GM12878 (cell line): ENCODE data around the gene OR2F2. TPM values are rescaled to one million over a fixed set of nuclear protein-coding genes. Genes with fewer than 3 reads are reported as not detected.

Experiments used
- ATAC-seq: fragments of 200-7000 bp; cut with Tn5 transposase; 3 replicates; pipeline ENCODE4 v1.9.1; 2020; ENCODE audit warnings: mild to moderate bottlenecking, moderate library complexity
- BruUV-seq: library from RNA; stranded (reverse); fragments of 400-500 nt; replicated peaks from 2 replicates; lab custom pipeline; 2021; lab: Mats Ljungman, UMichigan
- CTCF ChIA-PET: fragments of 300-600 bp; sonication (Branson Sonifier 250); formaldehyde crosslinking; extraction: SDS; loops from one replicate; lab custom pipeline; 2021; ENCODE audit warnings: inconsistent platforms; lab: Yijun Ruan, JAX
- POLR2A ChIA-PET: fragments of 350-600 bp; formaldehyde crosslinking; extraction: SDS; loops from one replicate; lab custom pipeline; 2021; ENCODE audit warnings: inconsistent platforms; lab: Charles Lee
- RAD21 ChIA-PET: fragments of 300-600 bp; sonication (Branson Sonifier 250); formaldehyde crosslinking; loops from one replicate; lab custom pipeline; 2023; ENCODE audit warnings: antibody characterized with exemption; ENCODE audit not compliant: unreplicated experiment; lab: Charles Lee
- SMC1A ChIA-PET: fragments of 300-600 bp; sonication (Branson Sonifier 250); formaldehyde crosslinking; loops from one replicate; lab custom pipeline; 2023; ENCODE audit not compliant: unreplicated experiment, uncharacterized antibody; lab: Charles Lee
- DNase-seq: peaks from one replicate; pipeline ENCODE4 v3.0.0-alpha.2; 2011; ENCODE audit warnings: low read depth, low spot score
- FAIRE-seq: peaks from 3 replicates; lab custom pipeline; 2011; peaks lifted over from hg19 to GRCh38; lab: Jason Lieb, UNC
- H2AFZ ChIP-seq: 2 replicates; pipeline ENCODE4 v1.6.0; 2011; ENCODE audit warnings: low read depth, low read length, control low read depth; ENCODE audit not compliant: control insufficient read depth
- H3K27ac ChIP-seq: 2 replicates; pipeline ENCODE4 v1.5.1; 2011; ENCODE audit warnings: control low read depth; ENCODE audit not compliant: control insufficient read depth, insufficient read depth
- H3K27me3 ChIP-seq, 2 experiments: replicated peaks in 1 of 2; 2 replicates each; pipeline versions ENCODE4 v1.6.0 to v1.6.1; 2011; ENCODE audit warnings: low read length in 1 of 2; ENCODE audit not compliant: control insufficient read depth in 2 of 2, insufficient read depth in 2 of 2
- H3K36me3 ChIP-seq, 2 experiments: 2 replicates each; pipeline ENCODE4 v1.5.1; 2011; ENCODE audit warnings: low read length in 1 of 2; ENCODE audit not compliant: control insufficient read depth in 2 of 2, insufficient read depth in 2 of 2
- H3K4me1 ChIP-seq: 2 replicates; pipeline ENCODE4 v1.6.1; 2011; ENCODE audit warnings: mild to moderate bottlenecking, low read length, moderate library complexity, mixed read lengths; ENCODE audit not compliant: control insufficient read depth, insufficient read depth
- H3K4me2 ChIP-seq: 2 replicates; pipeline ENCODE4 v1.6.0; 2011; ENCODE audit warnings: control low read depth; ENCODE audit not compliant: control insufficient read depth, insufficient read depth
- H3K4me3 ChIP-seq: fragments of 200-600 bp; sonication (generic); 2 replicates; pipeline ENCODE4 v1.5.1; 2016
- H3K79me2 ChIP-seq: 2 replicates; pipeline ENCODE4 v1.6.0; 2011; ENCODE audit warnings: low read length; ENCODE audit not compliant: control insufficient read depth, insufficient read depth
- H3K9ac ChIP-seq: 2 replicates; pipeline ENCODE4 v1.8.0; 2011; ENCODE audit warnings: low read length, control low read depth, mixed read lengths; ENCODE audit not compliant: control insufficient read depth, insufficient read depth
- H3K9me3 ChIP-seq: replicated peaks from 3 replicates; pipeline ENCODE4 v1.5.1; 2011; ENCODE audit warnings: mild to moderate bottlenecking, low read length; ENCODE audit not compliant: control insufficient read depth, insufficient read depth
- H4K20me1 ChIP-seq: 2 replicates; pipeline ENCODE4 v1.6.0; 2011; ENCODE audit not compliant: control insufficient read depth, insufficient read depth
- ASH2L ChIP-seq: fragments of 300-600, 200-600 bp; sonication (generic); IDR thresholded peaks from 2 replicates; pipeline ENCODE4 v1.6.1; 2017; ENCODE audit warnings: low read depth, mild to moderate bottlenecking, borderline replicate concordance
- ATF7 ChIP-seq: fragments of 450-650 bp; IDR thresholded peaks from 2 replicates; pipeline ENCODE4 v1.6.1; 2016; ENCODE audit warnings: low read depth, mild to moderate bottlenecking
- BCLAF1 ChIP-seq: fragments of 450-650 bp; IDR thresholded peaks from 2 replicates; pipeline ENCODE4 v1.6.1; 2017; ENCODE audit warnings: antibody characterized with exemption, mild to moderate bottlenecking, moderate library complexity
- BHLHE40 ChIP-seq, 2 experiments: fragments of 450-650 bp in 1 of 2; IDR thresholded peaks; 2 replicates each; pipeline ENCODE4 v1.6.1; 2011 to 2017; ENCODE audit warnings: low read depth in 2 of 2, borderline replicate concordance in 1 of 2, improper control_type of control experiment in 1 of 2, low read length in 1 of 2, mild to moderate bottlenecking in 1 of 2
- ETV6 ChIP-seq, 2 experiments: fragments of 450-650 bp in 1 of 2; IDR thresholded peaks in 1 of 2; conservative IDR thresholded peaks in 1 of 2; 2 replicates each; pipeline ENCODE4 v1.6.1; 2014; ENCODE audit warnings: antibody characterized with exemption in 1 of 2, borderline replicate concordance in 1 of 2, low read depth in 1 of 2, mild to moderate bottlenecking in 1 of 2, moderate library complexity in 1 of 2
- JUNB ChIP-seq: IDR thresholded peaks from 2 replicates; pipeline ENCODE4 v1.6.1; 2016; ENCODE audit warnings: antibody characterized with exemption, mild to moderate bottlenecking
- LARP7 ChIP-seq: fragments of 450-650 bp; IDR thresholded peaks from 2 replicates; pipeline ENCODE4 v1.6.1; 2017; ENCODE audit warnings: mild to moderate bottlenecking
- MTA3 ChIP-seq: IDR thresholded peaks from 2 replicates; pipeline ENCODE4 v1.6.1; 2012; ENCODE audit warnings: low read length, inconsistent platforms, borderline replicate concordance
- NFIC ChIP-seq: IDR thresholded peaks from 2 replicates; pipeline ENCODE4 v1.6.1; 2012; ENCODE audit warnings: low read depth, mild to moderate bottlenecking, inconsistent platforms, low read length, moderate library complexity
- NFXL1 ChIP-seq: fragments of 450-650 bp; IDR thresholded peaks from 2 replicates; pipeline ENCODE4 v1.6.1; 2017; ENCODE audit warnings: antibody characterized with exemption, mild to moderate bottlenecking, borderline replicate concordance
- NFYB ChIP-seq: IDR thresholded peaks from 2 replicates; pipeline ENCODE4 v1.6.1; 2011; ENCODE audit warnings: low read depth, mild to moderate bottlenecking, low read length, improper control_type of control experiment, moderate library complexity; ENCODE audit not compliant: insufficient read depth
- NR2F1 ChIP-seq: fragments of 450-650 bp; conservative IDR thresholded peaks from 2 replicates; pipeline ENCODE4 v1.6.1; 2017; ENCODE audit warnings: mild to moderate bottlenecking
- RCOR1 ChIP-seq: conservative IDR thresholded peaks from 2 replicates; pipeline ENCODE4 v1.6.1; 2012; ENCODE audit warnings: low read depth, low read length, improper control_type of control experiment
- SREBF1 ChIP-seq: IDR thresholded peaks from 2 replicates; pipeline ENCODE4 v1.6.1; 2012; ENCODE audit warnings: mild to moderate bottlenecking, low read length
- ZSCAN29 ChIP-seq: fragments of 450-650 bp; IDR thresholded peaks from 2 replicates; pipeline ENCODE4 v1.6.1; 2017; ENCODE audit warnings: mild to moderate bottlenecking, moderate library complexity
- WGBS: methylation state at CpG from one replicate; pipeline ENCODE4 v1.1.6; 2016; ENCODE audit warnings: low lambda C conversion rate; ENCODE audit not compliant: insufficient replicate concordance, insufficient coverage; ENCODE audit errors: missing lambda C conversion rate; 5-methylcytosine and 5-hydroxymethylcytosine counted together
- in situ Hi-C: fragments of 300-500 bp; cut with MboI; formaldehyde crosslinking; loops from 9 replicates; pipeline ENCODE4 v1.14.3; 2018; ENCODE audit warnings: mixed read lengths
- intact Hi-C: fragments of 100-400 bp; cut with micrococcal nuclease; formaldehyde crosslinking; loops from one replicate; pipeline ENCODE4 v1.14.2; 2022; ENCODE audit not compliant: unreplicated experiment
- polyA plus RNA-seq, 11 experiments: library from polyadenylated mRNA; depleted of rRNA in 4 of 11; unstranded in 6 of 11; stranded (reverse) in 5 of 11; fragments of >200 nt; fragmentation: Nextera tagmentation in 4 of 11; fragmentation: Illumina TruSeq in 1 of 11; extraction: Ambion mirVana in 4 of 11; extraction: Trizol in 1 of 11; gene quantifications; 1 replicate in 1 of 11; 2 replicates in 10 of 11; pipeline versions ENCODE4 v1.2.1 to v1.2.3, GENCODE V29; 2011 to 2016; ENCODE audit warnings: inconsistent platforms in 2 of 11, missing spikeins in 2 of 11, low read depth in 1 of 11
- total RNA-seq, 4 experiments: library from RNA; depleted of rRNA in 3 of 4; stranded (reverse); fragments of >200 nt in 3 of 4; fragmentation: Illumina TruSeq in 1 of 4; extraction: Trizol in 1 of 4; gene quantifications; 2 replicates each; pipeline versions ENCODE4 v1.2.1 to v1.2.3, GENCODE V29; 2013 to 2021
- TF ChIP-seq, protein P1 (sequence below): fragments of 450-650 bp; IDR thresholded peaks from 2 replicates; pipeline ENCODE4 v1.6.1; 2017; ENCODE audit warnings: mild to moderate bottlenecking, moderate library complexity
- TF ChIP-seq, protein P2 (sequence below): IDR thresholded peaks from 2 replicates; pipeline ENCODE4 v1.6.1; 2012; ENCODE audit warnings: low read depth, low read length, improper control_type of control experiment

Gene OR2F2
- total and polyA plus RNA-seq, 10 of the 15 experiments (the other 5 are each of a cell fraction or from before 2014, with no cell fraction given): not detected

GRCh38 chr7:143953421-143953820 lies 18.4 kb downstream of the OR2F2 start:
- no TSS peak for BruUV-seq
- SMC1A ChIA-PET: no interaction called here
- intact Hi-C loops (no loop called here), in situ Hi-C loops (no loop called here)
- Histone ChIP-seq H3K79me2 (no peaks in the 10 kb centered on the region), H2AFZ (no peak overlapping the region), H3K9ac (no peak overlapping the region), H3K4me2 (no peak overlapping the region), H3K4me3 (no peak overlapping the region), H3K36me3 (no peaks in the 10 kb centered on the region), H3K27me3 (no peaks in the 10 kb centered on the region; a peak in 1 of 4 replicates), H4K20me1 (no peaks in the 10 kb centered on the region)
- CTCF ChIA-PET: no interaction called here
- 31% methylated on average over 3 of the region's 3 CpGs for WGBS
- no peak for FAIRE-seq
- POLR2A ChIA-PET: no interaction called here
- DNase-seq: no peak
- TF ChIP-seq JUNB: no peak
- TF ChIP-seq RCOR1: no peak
- TF ChIP-seq ATF7: no peak
- TF ChIP-seq NR2F1: no peak
- TF ChIP-seq, protein P1, sequence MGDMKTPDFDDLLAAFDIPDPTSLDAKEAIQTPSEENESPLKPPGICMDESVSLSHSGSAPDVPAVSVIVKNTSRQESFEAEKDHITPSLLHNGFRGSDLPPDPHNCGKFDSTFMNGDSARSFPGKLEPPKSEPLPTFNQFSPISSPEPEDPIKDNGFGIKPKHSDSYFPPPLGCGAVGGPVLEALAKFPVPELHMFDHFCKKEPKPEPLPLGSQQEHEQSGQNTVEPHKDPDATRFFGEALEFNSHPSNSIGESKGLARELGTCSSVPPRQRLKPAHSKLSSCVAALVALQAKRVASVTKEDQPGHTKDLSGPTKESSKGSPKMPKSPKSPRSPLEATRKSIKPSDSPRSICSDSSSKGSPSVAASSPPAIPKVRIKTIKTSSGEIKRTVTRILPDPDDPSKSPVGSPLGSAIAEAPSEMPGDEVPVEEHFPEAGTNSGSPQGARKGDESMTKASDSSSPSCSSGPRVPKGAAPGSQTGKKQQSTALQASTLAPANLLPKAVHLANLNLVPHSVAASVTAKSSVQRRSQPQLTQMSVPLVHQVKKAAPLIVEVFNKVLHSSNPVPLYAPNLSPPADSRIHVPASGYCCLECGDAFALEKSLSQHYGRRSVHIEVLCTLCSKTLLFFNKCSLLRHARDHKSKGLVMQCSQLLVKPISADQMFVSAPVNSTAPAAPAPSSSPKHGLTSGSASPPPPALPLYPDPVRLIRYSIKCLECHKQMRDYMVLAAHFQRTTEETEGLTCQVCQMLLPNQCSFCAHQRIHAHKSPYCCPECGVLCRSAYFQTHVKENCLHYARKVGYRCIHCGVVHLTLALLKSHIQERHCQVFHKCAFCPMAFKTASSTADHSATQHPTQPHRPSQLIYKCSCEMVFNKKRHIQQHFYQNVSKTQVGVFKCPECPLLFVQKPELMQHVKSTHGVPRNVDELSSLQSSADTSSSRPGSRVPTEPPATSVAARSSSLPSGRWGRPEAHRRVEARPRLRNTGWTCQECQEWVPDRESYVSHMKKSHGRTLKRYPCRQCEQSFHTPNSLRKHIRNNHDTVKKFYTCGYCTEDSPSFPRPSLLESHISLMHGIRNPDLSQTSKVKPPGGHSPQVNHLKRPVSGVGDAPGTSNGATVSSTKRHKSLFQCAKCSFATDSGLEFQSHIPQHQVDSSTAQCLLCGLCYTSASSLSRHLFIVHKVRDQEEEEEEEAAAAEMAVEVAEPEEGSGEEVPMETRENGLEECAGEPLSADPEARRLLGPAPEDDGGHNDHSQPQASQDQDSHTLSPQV: no peak
- no peak for TF ChIP-seq ETV6 (conservative IDR thresholded peaks at IDR 0.05 in 1 of 2, IDR thresholded peaks at IDR 0.05 in 1 of 2; ENCODE audit: borderline replicate concordance in 1 of 2, low read depth in 1 of 2)
- no peak for TF ChIP-seq NFIC
- no peak for TF ChIP-seq BCLAF1
- TF ChIP-seq MTA3: no peak
- TF ChIP-seq LARP7: no peak
- TF ChIP-seq ZSCAN29: no peak
- TF ChIP-seq NFXL1: no peak
- no peak for TF ChIP-seq ASH2L
- no peak for TF ChIP-seq NFYB
- TF ChIP-seq, protein P2, sequence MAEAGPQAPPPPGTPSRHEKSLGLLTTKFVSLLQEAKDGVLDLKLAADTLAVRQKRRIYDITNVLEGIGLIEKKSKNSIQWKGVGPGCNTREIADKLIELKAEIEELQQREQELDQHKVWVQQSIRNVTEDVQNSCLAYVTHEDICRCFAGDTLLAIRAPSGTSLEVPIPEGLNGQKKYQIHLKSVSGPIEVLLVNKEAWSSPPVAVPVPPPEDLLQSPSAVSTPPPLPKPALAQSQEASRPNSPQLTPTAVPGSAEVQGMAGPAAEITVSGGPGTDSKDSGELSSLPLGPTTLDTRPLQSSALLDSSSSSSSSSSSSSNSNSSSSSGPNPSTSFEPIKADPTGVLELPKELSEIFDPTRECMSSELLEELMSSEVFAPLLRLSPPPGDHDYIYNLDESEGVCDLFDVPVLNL: no peak
- TF ChIP-seq BHLHE40 (IDR thresholded peaks at IDR 0.05; ENCODE audit: borderline replicate concordance in 1 of 2, low read depth in 2 of 2, low read length in 1 of 2): no peak
- no peak for TF ChIP-seq SREBF1
- TF ChIP-seq, all 136 proteins: peak for 0
- Histone ChIP-seq H3K4me1 (no peaks in the 10 kb centered on the region), H3K27ac (no peak overlapping the region), H3K9me3 (no peaks in the 10 kb centered on the region)
- no peak for ATAC-seq
- RAD21 ChIA-PET: no interaction called here
